Peyer's patch (tissue), 4 donors: ENCODE measurements around the gene PDPN.

ENCODE experiments used
- CTCF ChIP-seq, 6 experiments: fragments of 450-650 bp in 4 of 6; fragments of 200-600 bp in 2 of 6; sonication (generic) in 1 of 6; IDR thresholded peaks; one replicate each; pipeline ENCODE4 v1.5.1; 2017 to 2019; ENCODE audit warnings: antibody characterized with exemption in 6 of 6, mild to moderate bottlenecking in 3 of 6, moderate library complexity in 1 of 6
- POLR2A ChIP-seq, 2 donors: fragments of 450-650 bp; IDR thresholded peaks; one replicate each; pipeline ENCODE4 v1.5.1; 2017; ENCODE audit warnings: antibody characterized with exemption in 2 of 2, mild to moderate bottlenecking in 2 of 2, moderate library complexity in 2 of 2

GRCh38 chr1:13618483-13618882, 34.9 kb downstream of the PDPN start:
- TF ChIP-seq CTCF (IDR thresholded peaks at IDR 0.05) (no peak), POLR2A (IDR thresholded peaks at IDR 0.05) (no peak)
